Measurements from ENCODE around the gene PSEN1.

The PSEN1 gene

GRCh38 chr14:73255693-73256225, 119.5 kb downstream of the PSEN1 start:
- no peak for DNase-seq

- no peak for DNase-seq
Measured at GRCh38 chr14:73258076-73258475, 121.8 kb downstream of the PSEN1 start.

- no peak for DNase-seq
Measured at GRCh38 chr14:73258845-73259611, 122.7 kb downstream of the PSEN1 start.

GRCh38 chr14:73259837-73260236, 123.5 kb downstream of the PSEN1 start:
- DNase-seq = no peak

DNA sequence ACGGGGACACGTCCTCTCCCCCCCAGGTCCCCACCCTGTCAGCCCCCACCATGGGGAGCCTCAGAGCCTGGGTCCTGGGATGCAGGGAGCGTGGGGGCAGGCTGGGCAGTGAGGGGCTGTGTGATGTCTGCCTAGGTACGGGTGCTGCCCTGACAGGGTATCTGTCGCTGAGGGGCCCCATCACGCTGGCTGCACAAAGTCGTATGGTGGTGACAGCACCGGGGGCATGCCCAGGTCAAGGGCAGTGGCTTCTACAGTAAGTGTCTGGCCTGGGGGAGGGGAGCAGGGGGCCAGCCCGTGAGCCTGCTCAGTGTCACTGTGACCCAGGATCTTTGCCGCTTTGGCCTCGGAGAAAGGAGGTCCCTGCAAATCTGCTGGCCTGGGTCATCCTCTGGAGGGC, 124.3 kb downstream of the PSEN1 start:
- DNase-seq = no peak

DNA sequence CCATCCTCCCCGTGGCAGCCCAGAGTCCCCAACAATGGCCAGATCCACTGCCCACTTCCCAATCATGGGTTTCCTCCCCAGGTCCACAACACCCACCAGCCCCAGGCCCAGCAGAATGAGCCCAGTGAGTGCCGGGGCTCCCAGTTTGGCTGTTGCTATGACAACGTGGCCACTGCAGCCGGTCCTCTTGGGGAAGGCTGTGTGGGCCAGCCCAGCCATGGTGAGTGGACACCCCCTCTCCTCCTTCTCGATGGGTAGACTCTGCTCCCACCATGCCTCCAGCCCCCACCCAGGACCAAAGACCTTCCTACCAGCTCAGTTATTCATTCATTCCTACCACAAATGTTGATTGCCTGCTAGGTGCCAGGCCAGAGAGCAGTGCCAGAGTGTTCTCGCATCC, 124.8 kb downstream of the PSEN1 start:
- no peak for DNase-seq

DNA sequence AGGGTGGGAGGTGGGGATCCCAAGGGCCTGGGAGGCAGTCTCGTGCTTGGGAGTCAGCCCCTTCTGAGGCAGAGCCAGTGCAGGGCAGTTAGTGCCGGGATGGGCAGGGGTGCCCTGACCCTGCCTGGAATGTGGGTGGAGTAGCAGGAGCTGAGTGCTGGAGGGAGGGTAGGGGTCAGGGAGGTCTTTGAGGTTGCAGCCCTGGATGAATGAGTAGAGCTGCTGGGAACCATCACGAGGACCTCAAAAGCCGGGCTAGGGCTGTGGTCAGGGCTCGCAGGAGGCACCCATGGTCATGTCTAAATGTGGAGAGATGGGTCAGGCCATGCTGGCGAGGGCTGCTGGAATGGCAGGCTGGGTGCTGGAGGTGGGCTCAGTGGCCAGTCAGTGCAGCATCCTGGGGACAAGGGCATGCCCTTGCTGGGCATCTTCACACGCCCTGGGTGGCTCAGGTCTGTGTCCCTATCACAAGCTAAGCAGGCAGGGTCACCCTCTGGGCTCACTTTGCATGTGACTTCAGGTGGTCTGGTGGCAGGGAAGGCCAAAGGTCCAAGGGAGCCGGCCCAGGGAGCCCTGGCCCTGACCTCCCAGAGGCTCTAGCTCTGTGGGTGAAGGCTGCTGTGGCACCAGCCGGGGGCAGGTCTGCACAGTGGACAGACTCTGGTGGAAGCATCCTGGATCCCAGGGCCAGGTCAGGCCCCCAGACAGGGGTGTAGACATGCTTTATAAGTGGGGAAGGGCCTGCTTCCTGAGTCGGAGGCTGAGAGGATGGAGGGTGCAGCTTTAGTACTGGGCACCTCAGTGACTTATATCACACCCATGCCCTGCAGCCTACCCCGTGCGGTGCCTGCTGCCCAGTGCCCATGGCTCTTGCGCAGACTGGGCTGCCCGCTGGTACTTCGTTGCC, 125.5 kb downstream of the PSEN1 start:
- no peak for DNase-seq

GRCh38 chr14:73262427-73263183, 126.3 kb downstream of the PSEN1 start:
- DNase-seq = no peak

- no peak for DNase-seq
Measured at GRCh38 chr14:73263606-73264005, 127.3 kb downstream of the PSEN1 start.

DNA sequence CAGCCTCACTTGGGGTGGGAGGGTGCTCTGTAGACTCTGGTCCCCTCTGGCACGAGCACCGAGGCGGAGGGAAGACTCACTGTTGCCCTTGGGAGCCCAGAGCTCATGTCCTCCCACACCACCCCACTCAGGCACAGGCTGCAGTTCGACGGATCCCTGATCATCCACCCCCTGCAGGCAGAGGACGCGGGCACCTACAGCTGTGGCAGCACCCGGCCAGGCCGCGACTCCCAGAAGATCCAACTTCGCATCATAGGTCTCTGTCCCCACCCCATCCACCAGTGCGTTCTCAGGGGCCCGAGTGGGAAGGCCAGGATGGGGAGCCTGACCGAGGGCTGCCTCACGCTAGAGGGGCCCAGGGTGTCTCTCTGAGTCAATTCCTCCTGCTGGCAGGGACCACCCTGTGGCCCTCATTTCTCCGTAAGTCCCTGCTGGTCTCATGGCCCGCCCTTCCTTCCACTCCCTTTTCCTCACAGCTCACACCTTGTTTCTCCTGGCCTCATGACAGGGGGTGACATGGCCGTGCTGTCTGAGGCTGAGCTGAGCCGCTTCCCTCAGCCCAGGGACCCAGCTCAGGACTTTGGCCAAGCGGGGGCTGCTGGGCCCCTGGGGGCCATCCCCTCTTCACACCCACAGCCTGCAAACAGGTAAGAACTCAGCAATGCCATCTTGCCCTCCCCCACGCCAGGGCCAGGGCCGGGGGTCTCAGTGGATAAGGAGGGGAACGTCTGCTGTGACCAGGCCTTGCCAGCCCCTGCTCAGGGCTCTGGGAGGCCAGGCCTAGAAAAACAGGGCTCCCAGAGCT, 128.0 kb downstream of the PSEN1 start:
- DNase-seq = no peak

- no peak for DNase-seq
Measured at GRCh38 chr14:73264885-73265720, 128.8 kb downstream of the PSEN1 start.

GRCh38 chr14:73265721-73266046, 129.4 kb downstream of the PSEN1 start:
- no peak for DNase-seq

DNA sequence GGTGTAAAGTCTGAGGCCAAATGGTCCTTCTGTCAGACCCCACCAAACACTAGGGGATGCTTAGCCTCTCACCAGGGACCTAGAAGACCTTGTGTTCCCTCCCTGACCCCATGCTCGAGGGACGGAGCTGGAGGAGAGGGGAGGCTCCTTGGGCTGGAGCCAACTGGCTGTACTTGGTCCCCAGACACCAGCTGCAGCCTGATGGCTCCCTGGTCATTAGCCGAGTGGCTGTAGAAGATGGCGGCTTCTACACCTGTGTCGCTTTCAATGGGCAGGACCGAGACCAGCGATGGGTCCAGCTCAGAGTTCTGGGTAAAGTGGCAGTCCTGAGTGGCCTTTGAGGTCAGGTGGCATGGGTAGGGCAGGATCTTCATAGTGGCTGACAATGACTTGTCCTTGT, 130.0 kb downstream of the PSEN1 start:
- no peak for DNase-seq

- DNase-seq = no peak
Measured at GRCh38 chr14:73267474-73267873, 131.2 kb downstream of the PSEN1 start.

GRCh38 chr14:73269729-73270531, 133.6 kb downstream of the PSEN1 start:
- DNase-seq = no peak

GRCh38 chr14:73272393-73272792, 136.1 kb downstream of the PSEN1 start:
- no peak for DNase-seq

All from NCI-H2107 (cell line).